Measurements from ENCODE around the gene FBXW8. TPM values are rescaled to one million over a fixed set of nuclear protein-coding genes. Genes with fewer than 3 reads are reported as not detected.

FBXW8 gene
- polyA plus RNA-seq, 3 donors: 2.0 to 5.2 (median 2.7) TPM

- 100% methylated on average over 1 of the region's 3 CpGs for WGBS (ENCODE audit: insufficient coverage)
- intact Hi-C loops (cut with micrococcal nuclease): no loop called here
- Mint-ChIP-seq H3K27ac (peak overlapping the region; percentile 1 to 86 (median 79)), H3K27me3 (ENCODE audit: low read depth in 3 of 3) (peaks cover 0 to 2% (median 0%) of the 10 kb centered on the region in 3 donors), H3K4me1 (peaks cover 74% of the 10 kb centered on the region), H3K36me3 (peaks cover 10 to 44% of the 10 kb centered on the region in 2 donors), H3K9me3 (peaks cover 0 to 2% (median 0%) of the 10 kb centered on the region in 7 donors), H3K4me3 (no peak overlapping the region)
- TF ChIP-seq CTCF (IDR thresholded peaks at IDR 0.05): no peak
- DNase-seq: no peak
- peaks cover 43% of the 10 kb centered on the region for H3K79me2 ChIP-seq (ENCODE audit: insufficient read depth, low read length)
- peaks cover 0 to 3% of the 10 kb centered on the region in 2 donors for H3K36me3 ChIP-seq (replicated peaks in 1 of 2; ENCODE audit: control insufficient read depth in 1 of 2, insufficient read depth in 2 of 2, low read length in 2 of 2)
- H3K9ac ChIP-seq (ENCODE audit: insufficient read depth, low read length, poor library complexity, severe bottlenecking): no peak overlapping the region
- no peaks in the 10 kb centered on the region for H3K27me3 ChIP-seq (ENCODE audit: control insufficient read depth in 2 of 2, insufficient read depth in 2 of 2, low read length in 2 of 2)
- no peak overlapping the region for H2AFZ ChIP-seq (ENCODE audit: insufficient read depth, low read depth, low read length, poor library complexity, severe bottlenecking)
- no peaks in the 10 kb centered on the region for H3K9me3 ChIP-seq (replicated peaks in 1 of 2; ENCODE audit: control insufficient read depth in 1 of 2, insufficient read depth in 1 of 2, low read length in 2 of 2)
- no peak overlapping the region for H3K4me3 ChIP-seq (replicated peaks in 1 of 3; ENCODE audit: low read depth in 2 of 3, low read length in 3 of 3)
- H3K4me2 ChIP-seq (replicated peaks; ENCODE audit: extremely low read depth, low read length, poor library complexity, severe bottlenecking): no peak overlapping the region
- H3K4me1 ChIP-seq (ENCODE audit: control insufficient read depth in 1 of 2, insufficient read depth in 2 of 2, low read length in 2 of 2): peaks cover 78 to 86% of the 10 kb centered on the region in 2 donors
- peak overlapping the region in 1 of 2 donors; percentile 91 for H3K27ac ChIP-seq (ENCODE audit: low read depth in 1 of 2, low read length in 2 of 2)
- no peaks in the 10 kb centered on the region for H4K20me1 ChIP-seq (ENCODE audit: insufficient read depth, low read length)
These were observed 147.8 kb downstream of the FBXW8 start for GRCh38 chr12:117058442-117059072.

GRCh38 chr12:117059156-117059555 is 148.4 kb downstream of the FBXW8 start:
- Histone ChIP-seq H3K27ac (ENCODE audit: low read depth in 1 of 2, low read length in 2 of 2) (peak overlapping the region in 1 of 2 donors; percentile 91), H3K4me2 (replicated peaks; ENCODE audit: extremely low read depth, low read length, poor library complexity, severe bottlenecking) (no peak overlapping the region), H3K36me3 (replicated peaks in 1 of 2; ENCODE audit: control insufficient read depth in 1 of 2, insufficient read depth in 2 of 2, low read length in 2 of 2) (peaks cover 0 to 3% of the 10 kb centered on the region in 2 donors), H3K4me1 (ENCODE audit: control insufficient read depth in 1 of 2, insufficient read depth in 2 of 2, low read length in 2 of 2) (peaks cover 81 to 86% of the 10 kb centered on the region in 2 donors), H3K4me3 (replicated peaks in 1 of 3; ENCODE audit: low read depth in 2 of 3, low read length in 3 of 3) (no peak overlapping the region), H3K79me2 (ENCODE audit: insufficient read depth, low read length) (peaks cover 43% of the 10 kb centered on the region), H2AFZ (ENCODE audit: insufficient read depth, low read depth, low read length, poor library complexity, severe bottlenecking) (no peak overlapping the region), H4K20me1 (ENCODE audit: insufficient read depth, low read length) (no peaks in the 10 kb centered on the region), H3K9ac (ENCODE audit: insufficient read depth, low read length, poor library complexity, severe bottlenecking) (no peak overlapping the region), H3K9me3 (replicated peaks in 1 of 2; ENCODE audit: control insufficient read depth in 1 of 2, insufficient read depth in 1 of 2, low read length in 2 of 2) (no peaks in the 10 kb centered on the region), H3K27me3 (ENCODE audit: control insufficient read depth in 2 of 2, insufficient read depth in 2 of 2, low read length in 2 of 2) (no peaks in the 10 kb centered on the region)
- WGBS (ENCODE audit: insufficient coverage): 90% methylated on average over 6 of the region's 8 CpGs
- Mint-ChIP-seq H3K4me1 (peaks cover 74% of the 10 kb centered on the region), H3K36me3 (peaks cover 10 to 41% of the 10 kb centered on the region in 2 donors), H3K9me3 (peaks cover 0 to 2% (median 0%) of the 10 kb centered on the region in 7 donors), H3K27ac (peak overlapping the region in 4 of 7 donors; percentile 46 to 80 (median 67)), H3K4me3 (no peak overlapping the region), H3K27me3 (ENCODE audit: low read depth in 3 of 3) (no peaks in the 10 kb centered on the region)
- no peak for TF ChIP-seq CTCF (IDR thresholded peaks at IDR 0.05)
- DNase-seq: no peak
- intact Hi-C loops (cut with micrococcal nuclease): no loop called here

Measured in CD14-positive monocyte (primary cell).